ENCODE measurements around the gene EPM2A.
A peak's percentile ranks its signal among the peaks of the same experiment; 100 is the strongest.

EPM2A gene

GRCh38 chr6:145735356-145736165 lies at the start of gene EPM2A:
EPM2A (minus strand) TSS chr6:145735520; CDS start chr6:145735498, 22 bp downstream.
- DNase-seq (ENCODE audit: low spot score) = peak; percentile 66
- H3K9me3 Mint-ChIP-seq = peaks cover 5% of the 10 kb centered on the region
- H3K27ac Mint-ChIP-seq = peak within 1 kb of the TSS; percentile 97

GRCh38 chr6:145784683-145785082 lies 49.4 kb upstream of the EPM2A start:
- Mint-ChIP-seq H3K27ac (no peak overlapping the region), H3K4me1 (ENCODE audit: low read depth) (no peaks in the 10 kb centered on the region), H3K9me3 (no peaks in the 10 kb centered on the region), H3K36me3 (ENCODE audit: low read depth) (no peaks in the 10 kb centered on the region), H3K4me3 (no peak overlapping the region), H3K27me3 (ENCODE audit: low read depth) (no peaks in the 10 kb centered on the region)
- DNase-seq (ENCODE audit: low spot score) = no peak

More at GRCh38 chr6:145735356-145736165, at the start of gene EPM2A:
- H3K36me3 Mint-ChIP-seq (ENCODE audit: low read depth) = no peaks in the 10 kb centered on the region
- peak within 1 kb of the TSS; percentile 91 for H3K4me3 Mint-ChIP-seq
- H3K27me3 Mint-ChIP-seq (ENCODE audit: low read depth) = no peaks in the 10 kb centered on the region
- H3K4me1 Mint-ChIP-seq (ENCODE audit: low read depth) = peaks cover 22% of the 10 kb centered on the region

GRCh38 chr6:145783796-145784195 lies 48.5 kb upstream of the EPM2A start:
- H3K4me3 Mint-ChIP-seq = no peak overlapping the region
- no peak for DNase-seq (ENCODE audit: low spot score)
- H3K27me3 Mint-ChIP-seq (ENCODE audit: low read depth) = no peaks in the 10 kb centered on the region
- H3K9me3 Mint-ChIP-seq = no peaks in the 10 kb centered on the region
- no peaks in the 10 kb centered on the region for H3K4me1 Mint-ChIP-seq (ENCODE audit: low read depth)
- no peak overlapping the region for H3K27ac Mint-ChIP-seq
- no peaks in the 10 kb centered on the region for H3K36me3 Mint-ChIP-seq (ENCODE audit: low read depth)

- no peak for DNase-seq (ENCODE audit: low spot score)
- H3K4me1 Mint-ChIP-seq (ENCODE audit: low read depth) = no peaks in the 10 kb centered on the region
These were observed 37.5 kb upstream of the EPM2A start for GRCh38 chr6:145772846-145773245.

GRCh38 chr6:145765449-145765848 lies 30.1 kb upstream of the EPM2A start:
- H3K27ac Mint-ChIP-seq = no peak overlapping the region
- DNase-seq (ENCODE audit: low spot score) = no peak
- peaks cover 2% of the 10 kb centered on the region for H3K27me3 Mint-ChIP-seq (ENCODE audit: low read depth)
- H3K4me3 Mint-ChIP-seq = no peak overlapping the region
- no peaks in the 10 kb centered on the region for H3K4me1 Mint-ChIP-seq (ENCODE audit: low read depth)
- no peaks in the 10 kb centered on the region for H3K9me3 Mint-ChIP-seq
- H3K36me3 Mint-ChIP-seq (ENCODE audit: low read depth) = no peaks in the 10 kb centered on the region

More at GRCh38 chr6:145772846-145773245, 37.5 kb upstream of the EPM2A start:
- H3K4me3 Mint-ChIP-seq = no peak overlapping the region
- no peaks in the 10 kb centered on the region for H3K9me3 Mint-ChIP-seq
- H3K36me3 Mint-ChIP-seq (ENCODE audit: low read depth) = no peaks in the 10 kb centered on the region
- peaks cover 2% of the 10 kb centered on the region for H3K27me3 Mint-ChIP-seq (ENCODE audit: low read depth)
- no peak overlapping the region for H3K27ac Mint-ChIP-seq

- Mint-ChIP-seq H3K9me3 (no peaks in the 10 kb centered on the region), H3K4me1 (ENCODE audit: low read depth) (no peaks in the 10 kb centered on the region), H3K4me3 (no peak overlapping the region), H3K27ac (no peak overlapping the region), H3K36me3 (ENCODE audit: low read depth) (no peaks in the 10 kb centered on the region), H3K27me3 (ENCODE audit: low read depth) (no peaks in the 10 kb centered on the region)
- no peak for DNase-seq (ENCODE audit: low spot score)
These were observed 28.4 kb upstream of the EPM2A start for GRCh38 chr6:145763742-145764141.

GRCh38 chr6:145761584-145761983 lies 26.3 kb upstream of the EPM2A start:
- DNase-seq (ENCODE audit: low spot score) = no peak

GRCh38 chr6:145758113-145758512 lies 22.8 kb upstream of the EPM2A start:
- H3K27me3 Mint-ChIP-seq (ENCODE audit: low read depth) = no peaks in the 10 kb centered on the region
- H3K9me3 Mint-ChIP-seq = no peaks in the 10 kb centered on the region
- H3K36me3 Mint-ChIP-seq (ENCODE audit: low read depth) = no peaks in the 10 kb centered on the region
- no peak for DNase-seq (ENCODE audit: low spot score)
- H3K27ac Mint-ChIP-seq = no peak overlapping the region
- no peak overlapping the region for H3K4me3 Mint-ChIP-seq
- H3K4me1 Mint-ChIP-seq (ENCODE audit: low read depth) = no peaks in the 10 kb centered on the region

More at GRCh38 chr6:145761584-145761983, 26.3 kb upstream of the EPM2A start:
- Mint-ChIP-seq H3K27ac (no peak overlapping the region), H3K27me3 (ENCODE audit: low read depth) (no peaks in the 10 kb centered on the region), H3K4me3 (no peak overlapping the region), H3K36me3 (ENCODE audit: low read depth) (no peaks in the 10 kb centered on the region), H3K9me3 (no peaks in the 10 kb centered on the region), H3K4me1 (ENCODE audit: low read depth) (no peaks in the 10 kb centered on the region)

- no peak overlapping the region for H3K4me3 Mint-ChIP-seq
- H3K4me1 Mint-ChIP-seq (ENCODE audit: low read depth) = no peaks in the 10 kb centered on the region
- DNase-seq (ENCODE audit: low spot score) = no peak
- H3K36me3 Mint-ChIP-seq (ENCODE audit: low read depth) = no peaks in the 10 kb centered on the region
- H3K9me3 Mint-ChIP-seq = no peaks in the 10 kb centered on the region
- no peaks in the 10 kb centered on the region for H3K27me3 Mint-ChIP-seq (ENCODE audit: low read depth)
- H3K27ac Mint-ChIP-seq = no peak overlapping the region
These were observed 20.9 kb upstream of the EPM2A start for GRCh38 chr6:145756170-145756662.

- Mint-ChIP-seq H3K27ac (no peak overlapping the region), H3K36me3 (ENCODE audit: low read depth) (no peaks in the 10 kb centered on the region), H3K27me3 (ENCODE audit: low read depth) (no peaks in the 10 kb centered on the region), H3K9me3 (no peaks in the 10 kb centered on the region), H3K4me3 (no peak overlapping the region), H3K4me1 (ENCODE audit: low read depth) (no peaks in the 10 kb centered on the region)
- no peak for DNase-seq (ENCODE audit: low spot score)
These were observed 20.4 kb upstream of the EPM2A start for GRCh38 chr6:145755682-145756081.

- H3K27ac Mint-ChIP-seq = no peak overlapping the region
- no peaks in the 10 kb centered on the region for H3K27me3 Mint-ChIP-seq (ENCODE audit: low read depth)
- peaks cover 5% of the 10 kb centered on the region for H3K4me1 Mint-ChIP-seq (ENCODE audit: low read depth)
These were observed 17.3 kb upstream of the EPM2A start for GRCh38 chr6:145752638-145753037.

GRCh38 chr6:145749632-145750031 lies 14.3 kb upstream of the EPM2A start:
- no peaks in the 10 kb centered on the region for H3K36me3 Mint-ChIP-seq (ENCODE audit: low read depth)
- no peak for DNase-seq (ENCODE audit: low spot score)
- H3K27ac Mint-ChIP-seq = no peak overlapping the region
- H3K9me3 Mint-ChIP-seq = peaks cover 6% of the 10 kb centered on the region
- H3K4me1 Mint-ChIP-seq (ENCODE audit: low read depth) = peaks cover 5% of the 10 kb centered on the region
- H3K27me3 Mint-ChIP-seq (ENCODE audit: low read depth) = no peaks in the 10 kb centered on the region
- H3K4me3 Mint-ChIP-seq = no peak overlapping the region

More at GRCh38 chr6:145752638-145753037, 17.3 kb upstream of the EPM2A start:
- DNase-seq (ENCODE audit: low spot score) = no peak
- Mint-ChIP-seq H3K9me3 (peaks cover 6% of the 10 kb centered on the region), H3K36me3 (ENCODE audit: low read depth) (no peaks in the 10 kb centered on the region), H3K4me3 (no peak overlapping the region)

- DNase-seq (ENCODE audit: low spot score) = no peak
- Mint-ChIP-seq H3K4me1 (ENCODE audit: low read depth) (peaks cover 5% of the 10 kb centered on the region), H3K36me3 (ENCODE audit: low read depth) (no peaks in the 10 kb centered on the region), H3K27me3 (ENCODE audit: low read depth) (no peaks in the 10 kb centered on the region), H3K9me3 (peaks cover 6% of the 10 kb centered on the region), H3K27ac (no peak overlapping the region), H3K4me3 (no peak overlapping the region)
These were observed 10.5 kb upstream of the EPM2A start for GRCh38 chr6:145745861-145746260.

GRCh38 chr6:145744619-145745018 lies 9.3 kb upstream of the EPM2A start:
- peaks cover under 1% of the 10 kb centered on the region for H3K4me1 Mint-ChIP-seq (ENCODE audit: low read depth)
- no peaks in the 10 kb centered on the region for H3K36me3 Mint-ChIP-seq (ENCODE audit: low read depth)
- no peak for DNase-seq (ENCODE audit: low spot score)
- peaks cover 12% of the 10 kb centered on the region for H3K9me3 Mint-ChIP-seq
- H3K27ac Mint-ChIP-seq = no peak overlapping the region
- H3K27me3 Mint-ChIP-seq (ENCODE audit: low read depth) = no peaks in the 10 kb centered on the region
- no peak overlapping the region for H3K4me3 Mint-ChIP-seq

Measured in T-helper 2 cell treated with Interferon-gamma antibody and Interleukin-4, amounts not matched to agents 5 μg/mL and 100 μg/mL, for 36 hours (primary cell).